Left lung (tissue), 14 donors: ENCODE results near the gene PARVB. TPM values are rescaled to one million over a fixed set of nuclear protein-coding genes. Genes with fewer than 3 reads are reported as not detected.

Experiments used
- ATAC-seq: fragments of 200-7000 bp; cut with Tn5 transposase; one replicate; pipeline ENCODE4 v1.9.1; 2020; ENCODE audit warnings: moderate library complexity
- DNase-seq, 4 donors: peaks; one replicate each; pipeline ENCODE4 v3.0.0-alpha.2; 2013 to 2020
- H3K27ac ChIP-seq, 2 donors: fragments of 200-600 bp; sonication (generic) in 1 of 2; one replicate each; pipeline versions ENCODE4 v1.5.0 to v1.8.0; 2020 to 2021
- H3K27me3 ChIP-seq, 2 donors: fragments of 200-600 bp; sonication (generic) in 1 of 2; one replicate each; pipeline versions ENCODE4 v1.5.0 to v1.8.0; 2020 to 2021
- H3K36me3 ChIP-seq, 2 donors: fragments of 200-600 bp; sonication (generic) in 1 of 2; one replicate each; pipeline versions ENCODE4 v1.5.0 to v1.8.0; 2020 to 2021
- H3K4me1 ChIP-seq, 2 donors: fragments of 200-600 bp; one replicate each; pipeline ENCODE4 v1.8.0; 2021
- H3K4me3 ChIP-seq, 2 donors: fragments of 200-600 bp; sonication (generic) in 1 of 2; one replicate each; pipeline versions ENCODE4 v1.5.0 to v1.8.0; 2020 to 2021; ENCODE audit warnings: mild to moderate bottlenecking in 1 of 2
- H3K9me3 ChIP-seq, 2 donors: fragments of 200-600 bp; sonication (generic) in 1 of 2; one replicate each; pipeline versions ENCODE4 v1.5.0 to v1.8.0; 2020 to 2021
- CTCF ChIP-seq, 2 donors: fragments of 200-600 bp; sonication (generic) in 1 of 2; IDR thresholded peaks; one replicate each; pipeline versions ENCODE4 v1.5.0 to v1.8.0; 2021; ENCODE audit warnings: antibody characterized with exemption in 2 of 2
- intact Hi-C, 2 donors: fragments of 100-400 bp; cut with DNase I; formaldehyde crosslinking; loops; one replicate each; pipeline versions ENCODE4 v1.11.2 to v1.14.2; 2022
- long read RNA-seq, 12 donors: library from polyadenylated mRNA in 2 of 12; unstranded in 2 of 12; transcript quantifications; one replicate each; pipeline ENCODE4 v2.0.0 and lab custom pipeline, GENCODE V29; 2019 to 2026
- polyA plus RNA-seq, 6 donors: library from polyadenylated mRNA; unstranded; fragments of 120-200 nt; gene quantifications; one replicate each; pipeline ENCODE4 v1.2.1, GENCODE V29; 2013; ENCODE audit not compliant: insufficient read length in 6 of 6
- total RNA-seq, 2 donors: library from RNA; stranded (reverse); fragmentation: NEBNext Ultra II Directional; extraction: Animal tissue kit (Norgen Biotek cat#: 25700); gene quantifications; one replicate each; pipeline ENCODE4 v1.2.1, GENCODE V29; 2021
- donor health status: DM: no; HTN: yes; CAD: no.
- donor health status: DM: no; HTN: no; CAD: no.

PARVB gene
- total RNA-seq (10 to 100 TPM; 31.7 to 53.7 TPM), polyA plus RNA-seq (10 to 100 TPM; 32.7 to 42.5 (median 34.0) TPM)
- long read RNA-seq, donor 1, full-length matches to known transcripts, result 11 of 16 reads
- long read RNA-seq, donor 1, partial matches to known transcripts, result 5 of 16 reads
- long read RNA-seq, donor 1, other reads (novel, unspliced or antisense), result 0 of 16 reads
- long read RNA-seq, donor 2, full-length matches to known transcripts, result 4 of 27 reads
- long read RNA-seq, donor 2, partial matches to known transcripts, result 23 of 27 reads
- long read RNA-seq, donor 2, other reads (novel, unspliced or antisense), result 0 of 27 reads
- long read RNA-seq, donor 3, full-length matches to known transcripts, result 4 of 4 reads
- long read RNA-seq, donor 3, partial matches to known transcripts, result 0 of 4 reads
- long read RNA-seq, donor 3, other reads (novel, unspliced or antisense), result 0 of 4 reads
- long read RNA-seq, donor 4, partial matches to known transcripts, result 2 of 3 reads
- long read RNA-seq, donor 4, other reads (novel, unspliced or antisense), result 0 of 3 reads
- long read RNA-seq, donor 5, full-length matches to known transcripts, result 9 of 14 reads
- long read RNA-seq, donor 5, partial matches to known transcripts, result 0 of 14 reads
- long read RNA-seq, donor 5, other reads (novel, unspliced or antisense), result 5 of 14 reads
- long read RNA-seq, donor 6, full-length matches to known transcripts, result 9 of 17 reads
- long read RNA-seq, donor 6, partial matches to known transcripts, result 8 of 17 reads
- long read RNA-seq, donor 6, other reads (novel, unspliced or antisense), result 0 of 17 reads
- long read RNA-seq, donor 7, full-length matches to known transcripts, result 1 of 1 reads
- long read RNA-seq, donor 7, partial matches to known transcripts, result 0 of 1 reads
- long read RNA-seq, donor 7, other reads (novel, unspliced or antisense), result 0 of 1 reads
- long read RNA-seq, donor 8, full-length matches to known transcripts, result 9 of 9 reads
- long read RNA-seq, donor 8, partial matches to known transcripts, result 0 of 9 reads
- long read RNA-seq, donor 8, other reads (novel, unspliced or antisense), result 0 of 9 reads
- long read RNA-seq, donor 9, full-length matches to known transcripts, result 1 of 1 reads
- long read RNA-seq, donor 9, partial matches to known transcripts, result 0 of 1 reads
- long read RNA-seq, donor 9, other reads (novel, unspliced or antisense), result 0 of 1 reads
- long read RNA-seq, donor 10, full-length matches to known transcripts, result 2 of 5 reads
- long read RNA-seq, donor 10, partial matches to known transcripts, result 0 of 5 reads
- long read RNA-seq, donor 10, other reads (novel, unspliced or antisense), result 3 of 5 reads
- long read RNA-seq, donor 11, full-length matches to known transcripts, result 1 of 1 reads
- long read RNA-seq, donor 11, partial matches to known transcripts, result 0 of 1 reads
- long read RNA-seq, donor 11, other reads (novel, unspliced or antisense), result 0 of 1 reads
- long read RNA-seq, donor 12, full-length matches to known transcripts, result 7 of 13 reads
- long read RNA-seq, donor 12, partial matches to known transcripts, result 6 of 13 reads
- long read RNA-seq, donor 12, other reads (novel, unspliced or antisense), result 0 of 13 reads

DNA sequence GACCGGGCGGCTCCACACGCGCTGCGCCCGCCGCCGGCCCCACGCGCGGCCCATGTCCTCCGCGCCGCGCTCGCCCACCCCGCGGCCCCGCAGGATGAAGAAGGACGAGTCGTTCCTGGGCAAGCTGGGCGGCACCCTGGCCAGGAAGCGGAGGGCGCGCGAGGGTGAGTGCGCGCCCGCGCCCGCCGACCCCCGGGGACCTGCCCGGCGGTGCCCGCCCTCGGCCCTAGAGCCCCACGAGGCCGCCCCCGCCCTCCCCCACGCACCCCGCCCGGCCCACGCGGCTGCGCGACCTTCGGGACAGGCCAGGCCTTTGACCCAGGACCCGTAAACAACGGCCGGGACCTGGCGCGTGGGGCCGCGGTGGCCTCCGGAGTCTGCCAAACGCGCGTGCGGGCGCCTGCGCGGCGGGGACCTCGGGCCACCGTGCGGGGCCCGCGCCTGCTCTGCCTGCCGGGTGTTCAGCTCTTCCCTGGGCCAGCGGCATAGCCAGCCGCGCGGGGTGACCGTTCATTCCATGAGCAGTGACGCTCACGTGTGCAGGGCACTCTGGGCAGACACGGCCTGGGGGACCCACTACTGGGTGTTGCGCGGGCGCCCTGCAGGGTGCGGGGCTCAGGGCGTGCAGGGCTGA lies at the start of gene PARVB:
TSS of gene PARVB (plus strand) at position 15 of the 634 bp plus-strand sequence. CDS start at position 53, 38 bp downstream.
- intact Hi-C loops, result no loop called here
- no peaks in the 10 kb centered on the region for H3K9me3 ChIP-seq
- H3K36me3 ChIP-seq, result no peaks in the 10 kb centered on the region
- no peak for TF ChIP-seq CTCF (IDR thresholded peaks at IDR 0.05)
- ATAC-seq, result peak; percentile 19
- H3K4me1 ChIP-seq, result peaks cover 7 to 67% of the 10 kb centered on the region in 2 donors
- H3K4me3 ChIP-seq, result peak within 1 kb of the TSS; percentile 43 to 53
- H3K27me3 ChIP-seq, result peaks cover 0 to 24% of the 10 kb centered on the region in 2 donors
- H3K27ac ChIP-seq, result peak within 1 kb of the TSS; percentile 93 to 97
- peak in 3 of 4 donors; percentile 36 to 87 (median 48) for DNase-seq

DNA sequence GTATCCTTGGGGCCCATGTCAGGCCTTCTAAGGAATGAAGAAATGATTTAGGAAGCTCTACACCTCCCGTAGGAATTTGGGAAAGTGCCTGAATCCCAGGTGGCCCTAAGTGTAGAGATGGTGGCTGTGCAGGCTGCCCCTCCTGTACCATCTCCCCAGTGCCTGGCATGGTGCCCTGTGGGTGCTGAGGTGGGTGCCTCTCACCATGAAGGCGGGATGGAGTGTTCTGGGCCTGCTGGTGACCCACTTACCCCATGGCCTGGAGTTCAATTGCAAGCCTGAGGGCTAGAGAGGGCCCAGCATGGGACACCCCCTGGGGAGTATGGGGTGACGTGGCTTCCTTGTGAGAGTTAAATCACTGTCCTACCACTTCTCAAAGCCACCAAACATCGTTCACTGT lies 49.1 kb upstream of the PARVB start:
- no peak for TF ChIP-seq CTCF (IDR thresholded peaks at IDR 0.05)
- Histone ChIP-seq H3K27ac (no peak overlapping the region), H3K27me3 (no peaks in the 10 kb centered on the region), H3K9me3 (no peaks in the 10 kb centered on the region), H3K4me1 (no peaks in the 10 kb centered on the region), H3K4me3 (no peak overlapping the region), H3K36me3 (peaks cover 0 to 99% of the 10 kb centered on the region in 2 donors)
- DNase-seq, result no peak
- intact Hi-C loops, result no loop called here
- no peak for ATAC-seq

DNA sequence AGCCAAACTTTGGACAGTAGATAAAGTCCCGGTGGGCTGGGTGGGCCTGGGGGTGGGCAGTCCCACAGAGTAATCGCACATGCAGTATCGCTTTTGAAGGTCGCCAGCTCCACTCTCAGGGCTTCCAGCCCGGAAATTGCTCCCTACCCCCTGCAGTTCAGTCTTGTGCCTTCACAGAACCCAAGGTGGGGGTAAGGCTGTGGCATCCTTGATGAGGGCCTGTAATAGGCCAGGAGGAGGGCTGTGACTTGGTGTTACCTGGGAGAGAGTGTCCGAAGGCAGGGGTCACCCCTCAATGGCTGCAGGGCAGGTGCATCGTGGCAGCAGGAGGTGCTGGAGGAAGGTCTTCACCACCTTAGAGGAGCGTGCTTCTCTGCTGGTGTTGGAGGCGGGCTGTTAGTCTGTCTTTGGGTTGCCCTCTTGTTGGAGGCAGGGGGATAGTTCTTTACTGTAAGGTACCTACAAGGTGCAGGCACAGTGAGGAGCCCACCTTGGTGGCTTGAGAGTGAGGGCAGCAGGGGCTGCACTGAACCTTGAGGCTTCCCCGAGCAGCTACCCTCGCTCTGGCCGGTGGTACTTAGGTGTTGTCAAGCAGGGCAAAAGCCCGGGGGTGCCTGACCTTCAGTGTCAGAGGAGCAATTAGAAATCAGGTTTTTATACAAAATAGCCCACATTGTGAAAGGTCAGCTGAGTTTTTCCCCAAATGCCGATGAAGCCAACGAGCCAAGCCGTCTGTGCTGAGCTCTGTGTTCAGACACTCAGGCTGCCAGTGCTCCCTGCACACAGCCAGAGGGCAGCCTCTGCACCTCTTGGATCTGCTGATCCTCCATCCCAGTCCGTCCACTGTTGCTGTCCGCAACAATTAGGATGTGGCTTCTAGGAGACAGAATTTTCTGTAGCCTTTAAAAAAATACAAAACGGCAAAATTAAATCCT lies 47.0 kb upstream of the PARVB start:
- intact Hi-C loops, result no loop called here
- no peak for TF ChIP-seq CTCF (IDR thresholded peaks at IDR 0.05)
- H3K4me1 ChIP-seq, result no peaks in the 10 kb centered on the region
- no peaks in the 10 kb centered on the region for H3K27me3 ChIP-seq
- H3K36me3 ChIP-seq, result peaks cover 0 to 100% of the 10 kb centered on the region in 2 donors
- no peak for DNase-seq
- no peaks in the 10 kb centered on the region for H3K9me3 ChIP-seq
- H3K27ac ChIP-seq, result no peak overlapping the region
- no peak overlapping the region for H3K4me3 ChIP-seq
- ATAC-seq, result no peak

- Histone ChIP-seq H3K36me3 (peaks cover 0 to 94% of the 10 kb centered on the region in 2 donors), H3K9me3 (no peaks in the 10 kb centered on the region), H3K4me1 (no peaks in the 10 kb centered on the region), H3K4me3 (no peak overlapping the region), H3K27me3 (no peaks in the 10 kb centered on the region), H3K27ac (no peak overlapping the region)
- no peak for ATAC-seq
- no peak for DNase-seq
- TF ChIP-seq CTCF (IDR thresholded peaks at IDR 0.05), result no peak
- intact Hi-C loops, result no loop called here
These were observed 45.5 kb upstream of the PARVB start for GRCh38 chr22:43978558-43978957.
